GM19397 (cell line): ENCODE measurements around the gene PLB1.

Source experiments
- ATAC-seq: cut with Tn5 transposase; IDR thresholded peaks from one replicate; pipeline ENCODE4 v1.9.1; 2021; ENCODE audit warnings: mild to moderate bottlenecking, moderate library complexity; ENCODE audit not compliant: unreplicated experiment

PLB1 gene

DNA sequence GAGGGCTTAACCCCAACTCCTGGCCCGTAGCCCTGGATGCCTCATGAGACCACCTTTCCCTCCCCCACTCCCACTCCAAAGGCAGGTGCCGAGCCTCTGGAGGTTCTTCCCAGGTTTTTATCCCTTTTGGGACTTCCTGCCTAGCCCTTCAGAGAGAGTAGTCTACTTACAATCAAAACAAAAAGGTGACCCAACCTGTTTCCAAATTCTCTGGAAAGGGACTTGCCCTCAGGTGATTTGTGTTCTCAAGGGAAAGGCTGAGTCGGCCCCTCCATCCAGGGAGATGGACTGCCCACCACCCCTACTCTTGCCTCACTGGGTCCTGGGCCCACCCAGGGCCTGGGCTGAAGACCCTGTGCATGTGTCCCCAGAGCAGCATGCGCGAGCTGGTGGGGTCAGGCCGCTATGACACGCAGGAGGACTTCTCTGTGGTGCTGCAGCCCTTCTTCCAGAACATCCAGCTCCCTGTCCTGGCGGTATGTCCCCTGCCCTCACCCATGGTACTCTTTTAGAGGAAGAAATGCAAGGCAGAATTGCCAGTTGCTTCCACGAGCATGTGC lies 108.5 kb downstream of the PLB1 start:
- ATAC-seq: no peak

DNA sequence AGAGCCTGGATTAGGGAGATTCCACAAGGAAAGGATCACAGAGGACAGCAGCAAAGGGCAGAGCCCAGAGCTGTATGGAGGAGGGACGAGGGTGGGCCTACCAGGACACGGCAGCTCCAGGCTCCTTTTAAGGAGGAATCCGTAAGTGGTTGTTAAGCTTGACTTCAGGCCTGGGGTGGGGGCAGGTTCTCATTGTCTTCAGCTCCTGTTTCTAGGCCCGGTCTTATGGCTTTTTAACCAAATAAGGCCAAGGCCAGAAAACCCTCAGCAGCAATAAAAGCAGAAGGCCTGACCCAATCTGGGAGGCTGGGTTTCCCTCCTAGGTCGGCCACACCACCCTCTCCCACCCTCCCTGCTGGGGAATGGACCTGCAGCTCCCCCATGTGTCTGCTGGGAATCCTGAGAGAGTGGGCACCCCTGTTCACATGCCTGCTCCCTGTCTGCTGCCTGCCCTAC lies 111.2 kb downstream of the PLB1 start:
- ATAC-seq: no peak

- ATAC-seq: no peak
Measured at GRCh38 chr2:28607730-28608499, 112.1 kb downstream of the PLB1 start.

- no peak for ATAC-seq
Measured at GRCh38 chr2:28608500-28609424, 112.9 kb downstream of the PLB1 start.

DNA sequence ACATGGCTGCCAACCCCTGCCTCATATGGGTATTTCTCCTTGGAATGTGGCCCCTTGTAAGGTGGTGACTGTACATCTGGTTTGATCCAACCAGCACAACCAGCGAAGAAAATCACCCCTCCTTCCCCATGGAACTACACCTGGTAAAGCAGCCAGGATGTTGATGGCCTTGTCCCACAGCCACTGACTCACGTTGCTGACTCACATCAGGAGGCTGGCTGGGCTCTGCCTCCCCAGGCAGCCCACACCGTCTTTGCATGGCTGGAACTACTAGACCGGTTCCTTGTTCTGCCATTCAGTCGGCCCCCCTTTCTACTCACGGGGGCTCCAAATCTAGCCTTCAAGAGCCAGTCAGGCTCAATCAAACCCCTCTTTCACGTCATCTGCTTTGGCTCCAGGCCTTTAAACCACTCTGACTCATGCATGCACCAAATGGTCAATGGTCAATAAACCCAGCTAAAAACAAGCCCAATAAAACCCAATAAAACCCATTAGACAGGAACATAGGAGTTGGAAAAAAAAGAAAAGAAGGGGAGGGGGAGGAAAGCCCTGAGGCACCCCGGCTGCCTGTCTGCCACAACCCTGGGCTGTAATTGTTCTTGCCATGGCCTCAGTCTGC lies 114.8 kb downstream of the PLB1 start:
- ATAC-seq: no peak

DNA sequence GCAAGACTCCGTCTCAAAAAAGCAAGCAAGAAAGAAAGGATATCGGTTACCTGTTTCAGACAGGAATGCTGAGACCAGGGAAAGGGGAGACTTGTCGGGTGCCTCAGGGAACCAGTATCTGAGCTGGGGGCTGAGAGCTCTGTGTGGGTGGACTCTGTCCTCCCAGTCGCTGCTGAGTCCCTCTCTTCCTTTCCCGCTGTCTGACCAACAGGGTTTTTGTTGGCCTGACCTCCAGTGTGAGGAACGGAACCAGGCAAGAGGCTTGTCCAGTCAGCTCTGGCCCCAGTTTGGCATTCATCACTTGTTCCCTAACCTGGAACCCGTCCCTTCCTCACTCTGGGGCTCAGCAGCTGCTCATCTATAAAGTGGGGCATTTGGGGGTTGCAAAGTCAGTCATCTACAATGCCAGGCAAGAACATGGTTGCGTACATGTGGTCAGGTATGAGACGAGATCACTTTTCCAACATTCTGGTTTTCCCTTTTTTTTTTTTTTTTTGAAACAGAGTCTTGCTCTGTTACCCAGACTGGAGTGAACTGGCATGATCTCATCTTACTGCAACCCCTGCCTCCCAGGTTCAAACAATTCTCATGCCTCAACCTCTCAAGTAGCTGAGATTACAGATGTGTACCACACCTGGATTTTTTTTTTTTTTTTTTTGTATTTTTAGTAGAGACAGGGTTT lies 116.4 kb downstream of the PLB1 start:
- ATAC-seq: no peak

DNA sequence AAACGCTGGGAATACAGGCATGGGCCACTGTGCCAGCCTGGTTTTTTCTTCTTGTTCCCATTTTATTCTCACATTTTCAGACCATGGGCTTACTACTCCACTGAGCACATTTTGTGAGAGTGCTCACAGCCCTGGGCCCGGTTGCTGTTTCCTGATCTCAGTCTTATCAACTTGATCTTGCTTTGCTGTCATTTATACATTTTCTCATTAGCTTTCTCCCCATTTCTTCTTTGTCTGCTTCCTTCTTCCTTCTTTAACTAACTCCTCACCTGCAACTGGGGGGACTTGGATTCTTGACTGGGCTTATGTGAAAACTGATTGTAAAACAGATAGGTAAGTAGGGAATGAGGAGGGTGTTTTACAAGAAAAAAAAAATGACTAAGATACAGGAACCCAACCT lies 117.3 kb downstream of the PLB1 start:
- ATAC-seq: no peak

GRCh38 chr2:28613633-28614501 lies 118.0 kb downstream of the PLB1 start:
- ATAC-seq: no peak

- no peak for ATAC-seq
Measured at GRCh38 chr2:28615706-28616105, 119.8 kb downstream of the PLB1 start.

- ATAC-seq: no peak
Measured at GRCh38 chr2:28616396-28616999, 120.6 kb downstream of the PLB1 start.

- no peak for ATAC-seq
Measured at GRCh38 chr2:28617502-28618184, 121.8 kb downstream of the PLB1 start.

- no peak for ATAC-seq
Measured at GRCh38 chr2:28618221-28619141, 122.6 kb downstream of the PLB1 start.

GRCh38 chr2:28619213-28620196 lies 123.6 kb downstream of the PLB1 start:
- no peak for ATAC-seq

DNA sequence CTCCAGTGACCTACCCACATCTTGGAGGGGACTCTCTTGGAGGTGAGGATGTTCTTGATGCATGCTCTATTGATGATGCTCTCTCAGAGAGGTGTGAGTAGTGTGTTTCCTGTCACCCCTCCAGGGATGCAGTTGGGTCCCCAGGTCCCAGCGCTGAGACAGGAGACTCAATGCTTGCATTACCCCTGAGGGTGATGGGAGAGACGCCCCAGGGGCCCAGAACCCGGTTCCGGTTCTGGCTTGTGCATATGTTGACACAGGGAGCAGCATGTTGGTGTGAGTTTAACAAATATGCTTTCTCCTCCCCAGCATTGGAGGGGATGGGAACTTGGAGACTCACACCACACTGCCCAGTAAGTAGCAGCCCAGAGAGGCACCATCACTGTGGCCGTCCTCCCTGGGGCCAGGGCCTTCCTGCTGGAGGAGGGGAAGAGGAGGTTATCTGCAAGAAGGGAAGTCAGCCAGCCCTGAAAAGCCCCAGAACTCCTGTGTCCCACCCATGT lies 124.5 kb downstream of the PLB1 start:
- ATAC-seq: no peak

GRCh38 chr2:28620801-28621171 lies 124.9 kb downstream of the PLB1 start:
- no peak for ATAC-seq
